GM21526 (cell line): ENCODE data around the gene SLC48A1.

Experiments
- ATAC-seq: cut with Tn5 transposase; IDR thresholded peaks from one replicate; pipeline ENCODE4 v1.9.1; 2021; ENCODE audit warnings: moderate library complexity; ENCODE audit not compliant: unreplicated experiment, low FRiP score

Gene SLC48A1

GRCh38 chr12:47774663-47775062 is 1.6 kb downstream of the SLC48A1 start:
- ATAC-seq: no peak

- ATAC-seq: no peak
Measured at GRCh38 chr12:47775100-47775911, 2.3 kb downstream of the SLC48A1 start.

GRCh38 chr12:47776471-47777143 is 3.6 kb downstream of the SLC48A1 start:
- no peak for ATAC-seq

- no peak for ATAC-seq
Measured at GRCh38 chr12:47777151-47777550, 4.1 kb downstream of the SLC48A1 start.

- ATAC-seq: no peak
Measured at GRCh38 chr12:47777741-47778558, 4.9 kb downstream of the SLC48A1 start.

- ATAC-seq: no peak
Measured at GRCh38 chr12:47778881-47779280, 5.8 kb downstream of the SLC48A1 start.

- ATAC-seq: peak; percentile 71
Measured at GRCh38 chr12:47779301-47779942, 6.4 kb downstream of the SLC48A1 start.

- ATAC-seq: no peak
Measured at GRCh38 chr12:47779943-47780504, 7.0 kb downstream of the SLC48A1 start.

GRCh38 chr12:47781479-47782371 is 8.7 kb downstream of the SLC48A1 start:
- no peak for ATAC-seq

- no peak for ATAC-seq
Measured at GRCh38 chr12:47782372-47782770, 9.3 kb downstream of the SLC48A1 start.

GRCh38 chr12:47783024-47783755 is 10.2 kb downstream of the SLC48A1 start:
- ATAC-seq: no peak

GRCh38 chr12:47783821-47784819 is 11.1 kb downstream of the SLC48A1 start:
- no peak for ATAC-seq

- ATAC-seq: no peak
Measured at GRCh38 chr12:47785036-47785886, 12.2 kb downstream of the SLC48A1 start.

- no peak for ATAC-seq
Measured at GRCh38 chr12:47785887-47786661, 13.0 kb downstream of the SLC48A1 start.

- ATAC-seq: no peak
Measured at GRCh38 chr12:47786662-47787280, 13.7 kb downstream of the SLC48A1 start.
